Ascending aorta (tissue), 2 donors: ENCODE measurements around the gene FRMPD4. TPM values are rescaled to one million over a fixed set of nuclear protein-coding genes. Genes with fewer than 3 reads are reported as not detected.

Experiments used
- DNase-seq, 2 donors: peaks; one replicate each; pipeline ENCODE4 v3.0.0-alpha.2; 2019; ENCODE audit warnings: low spot score in 2 of 2
- H3K27ac ChIP-seq, 2 donors: fragments of 200-600 bp; sonication (generic); one replicate each; pipeline ENCODE4 v1.5.1; 2016 to 2017; ENCODE audit warnings: mild to moderate bottlenecking in 1 of 2
- H3K27me3 ChIP-seq: fragments of 200-600 bp; sonication (generic); one replicate; pipeline ENCODE4 v1.5.1; 2017
- H3K36me3 ChIP-seq, 2 donors: fragments of 200-600 bp; sonication (generic); one replicate each; pipeline ENCODE4 v1.5.1; 2016
- H3K4me1 ChIP-seq, 2 donors: fragments of 200-600 bp; sonication (generic); one replicate each; pipeline ENCODE4 v1.5.1; 2016 to 2017; ENCODE audit warnings: mild to moderate bottlenecking in 1 of 2
- H3K4me3 ChIP-seq, 2 donors: fragments of 200-600 bp; sonication (generic); one replicate each; pipeline ENCODE4 v1.5.1; 2016 to 2017; ENCODE audit warnings: mild to moderate bottlenecking in 1 of 2
- H3K9me3 ChIP-seq, 2 donors: fragments of 200-600 bp; sonication (generic); one replicate each; pipeline ENCODE4 v1.5.1; 2016
- CTCF ChIP-seq, 3 experiments: fragments of 200-600 bp in 2 of 3; fragments of 450-650 bp in 1 of 3; sonication (generic) in 2 of 3; IDR thresholded peaks; one replicate each; pipeline ENCODE4 v1.5.1; 2016 to 2019; ENCODE audit warnings: antibody characterized with exemption in 3 of 3, mild to moderate bottlenecking in 1 of 3, moderate library complexity in 1 of 3
- intact Hi-C: fragments of 100-400 bp; cut with DNase I; formaldehyde crosslinking; loops from one replicate; pipeline ENCODE4 v1.15.1; 2023
- total RNA-seq: library from RNA; depleted of rRNA; stranded (reverse); fragments of >200 nt; gene quantifications from one replicate; pipeline ENCODE4 v1.1.0, GENCODE V29; 2016

Gene FRMPD4
- total RNA-seq, 1 donor from 2014 or later = not detected

GRCh38 chrX:12240491-12240890 is 102.2 kb downstream of the FRMPD4 start:
- H3K36me3 ChIP-seq = no peaks in the 10 kb centered on the region
- H3K27ac ChIP-seq = no peak overlapping the region
- H3K27me3 ChIP-seq = no peaks in the 10 kb centered on the region
- no peak for TF ChIP-seq CTCF (IDR thresholded peaks at IDR 0.05)
- H3K9me3 ChIP-seq = no peaks in the 10 kb centered on the region
- H3K4me1 ChIP-seq = no peaks in the 10 kb centered on the region
- DNase-seq = no peak
- intact Hi-C loops = no loop called here
- H3K4me3 ChIP-seq = no peak overlapping the region

GRCh38 chrX:12241026-12241425 is 102.8 kb downstream of the FRMPD4 start:
- DNase-seq = no peak
- no peaks in the 10 kb centered on the region for H3K4me1 ChIP-seq
- intact Hi-C loops = no loop called here
- TF ChIP-seq CTCF (IDR thresholded peaks at IDR 0.05) = no peak
- no peak overlapping the region for H3K27ac ChIP-seq
- no peaks in the 10 kb centered on the region for H3K27me3 ChIP-seq
- H3K4me3 ChIP-seq = no peak overlapping the region
- H3K36me3 ChIP-seq = no peaks in the 10 kb centered on the region
- no peaks in the 10 kb centered on the region for H3K9me3 ChIP-seq

- no peaks in the 10 kb centered on the region for H3K9me3 ChIP-seq
Measured at GRCh38 chrX:12245650-12246645, 107.7 kb downstream of the FRMPD4 start.

GRCh38 chrX:12249997-12250396 is 111.7 kb downstream of the FRMPD4 start:
- Histone ChIP-seq H3K9me3 (no peaks in the 10 kb centered on the region), H3K4me3 (no peak overlapping the region), H3K36me3 (no peaks in the 10 kb centered on the region), H3K27me3 (no peaks in the 10 kb centered on the region), H3K4me1 (no peaks in the 10 kb centered on the region), H3K27ac (no peak overlapping the region)
- TF ChIP-seq CTCF (IDR thresholded peaks at IDR 0.05) = no peak
- intact Hi-C loops = no loop called here
- no peak for DNase-seq

More at GRCh38 chrX:12245650-12246645, 107.7 kb downstream of the FRMPD4 start:
- no peak overlapping the region for H3K27ac ChIP-seq
- no peak overlapping the region for H3K4me3 ChIP-seq
- H3K27me3 ChIP-seq = no peaks in the 10 kb centered on the region
- no peaks in the 10 kb centered on the region for H3K4me1 ChIP-seq
- no peaks in the 10 kb centered on the region for H3K36me3 ChIP-seq
- intact Hi-C loops = no loop called here
- TF ChIP-seq CTCF (IDR thresholded peaks at IDR 0.05) = no peak
- no peak for DNase-seq

- H3K36me3 ChIP-seq = no peaks in the 10 kb centered on the region
- no peak overlapping the region for H3K27ac ChIP-seq
- DNase-seq = no peak
- H3K4me3 ChIP-seq = no peak overlapping the region
- no peaks in the 10 kb centered on the region for H3K9me3 ChIP-seq
- TF ChIP-seq CTCF (IDR thresholded peaks at IDR 0.05) = no peak
- H3K4me1 ChIP-seq = no peaks in the 10 kb centered on the region
- H3K27me3 ChIP-seq = no peaks in the 10 kb centered on the region
- intact Hi-C loops = no loop called here
Measured at GRCh38 chrX:12263211-12263610, 124.9 kb downstream of the FRMPD4 start.
